C4-2B (cell line): ENCODE data around the gene ZNF366.
A peak's percentile ranks its signal among the peaks of the same experiment; 100 is the strongest.

Experiments used
- CTCF ChIP-seq: fragments of 450-650 bp; conservative IDR thresholded peaks from 2 replicates; pipeline ENCODE4 v1.5.1; 2017; ENCODE audit warnings: mild to moderate bottlenecking
- ZFX ChIP-seq: fragments of 450-650 bp; IDR thresholded peaks from 2 replicates; pipeline ENCODE4 v1.6.1; 2017

- peak; percentile 66 for TF ChIP-seq CTCF
- TF ChIP-seq ZFX = no peak
Measured at GRCh38 chr5:72402959-72403628, 104.1 kb downstream of the ZNF366 start.
